ENCODE measurements around the gene PAK2.

The PAK2 gene

GRCh38 chr3:196756732-196757131 is 17.1 kb downstream of the PAK2 start:
- peaks cover 14 to 22% of the 10 kb centered on the region in 2 donors for H3K9me3 Mint-ChIP-seq
- H3K27me3 Mint-ChIP-seq: no peaks in the 10 kb centered on the region
- peaks cover 65% of the 10 kb centered on the region for H3K4me1 Mint-ChIP-seq
- DNase-seq: no peak
- peak overlapping the region; percentile 9 to 31 for H3K27ac Mint-ChIP-seq
- ATAC-seq: no peak
- peak overlapping the region in 1 of 2 donors; percentile 16 for H3K4me3 Mint-ChIP-seq

DNA sequence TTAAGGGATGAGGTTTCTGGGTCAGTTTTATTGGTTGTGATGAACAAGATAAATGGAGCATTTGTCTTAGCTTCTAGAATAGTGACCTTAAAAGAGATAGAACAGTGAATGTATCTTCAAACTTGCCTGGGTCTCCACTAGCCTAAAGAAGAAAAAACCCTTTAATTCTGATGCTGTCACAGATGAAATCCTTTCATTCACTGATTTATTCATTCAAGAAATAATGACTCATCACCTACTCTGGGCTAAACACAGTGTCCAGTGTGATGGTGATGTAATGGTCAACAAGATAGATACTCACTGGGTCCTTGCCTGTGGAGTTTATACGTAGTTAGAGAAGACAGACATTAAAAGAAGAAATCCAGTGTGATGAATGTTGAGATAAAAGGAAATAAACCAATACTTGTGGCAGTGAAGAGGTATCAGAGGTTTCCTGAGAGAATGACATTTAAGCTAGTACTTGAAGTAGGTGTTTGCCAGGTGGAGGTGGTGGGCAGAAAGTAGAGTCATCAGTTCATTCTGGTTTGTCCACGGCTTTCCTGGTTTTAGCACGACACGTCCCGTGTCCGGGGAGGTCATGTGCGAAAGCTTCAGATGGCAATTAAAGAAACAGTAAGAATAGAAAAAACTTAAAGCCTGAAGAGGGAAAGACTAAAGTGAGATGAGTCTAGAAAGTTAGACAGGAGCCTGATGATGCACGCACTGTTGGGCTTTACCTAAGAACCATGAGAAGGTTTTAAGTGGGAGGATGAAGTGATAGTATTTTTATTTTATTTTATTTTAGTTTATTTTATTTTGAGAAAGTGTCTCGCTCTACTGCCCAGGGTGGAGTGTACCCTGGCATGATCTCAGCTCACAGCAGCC is 18.5 kb downstream of the PAK2 start:
- peak; percentile 81 for ATAC-seq
- peak overlapping the region in 1 of 2 donors; percentile 46 for H3K4me3 Mint-ChIP-seq
- peaks cover 58% of the 10 kb centered on the region for H3K4me1 Mint-ChIP-seq
- peaks cover 14 to 22% of the 10 kb centered on the region in 2 donors for H3K9me3 Mint-ChIP-seq
- DNase-seq: peak in 1 of 2 donors; percentile 22
- no peaks in the 10 kb centered on the region for H3K27me3 Mint-ChIP-seq
- peak overlapping the region; percentile 70 to 76 for H3K27ac Mint-ChIP-seq

DNA sequence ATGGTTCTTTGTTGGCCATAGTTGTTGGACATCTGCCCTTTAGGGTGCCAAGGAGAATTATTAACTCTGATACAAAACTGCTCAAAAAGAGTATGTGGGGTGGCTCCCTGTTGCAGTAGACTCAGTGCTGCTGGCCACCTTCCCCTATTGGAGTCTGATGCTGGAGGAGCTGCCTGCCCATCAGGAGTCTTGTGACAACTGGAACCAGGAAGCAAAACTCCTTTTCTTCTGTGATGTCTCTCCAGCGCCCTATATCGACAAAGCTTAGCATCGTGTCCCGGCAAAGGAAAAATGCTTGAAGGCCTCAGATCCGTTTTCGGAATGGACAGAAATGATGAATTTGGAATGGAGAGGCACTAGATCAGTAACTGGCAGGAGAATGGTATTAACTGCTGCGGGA is 23.5 kb downstream of the PAK2 start:
- DNase-seq (no peak), ATAC-seq (no peak)
- Mint-ChIP-seq H3K4me3 (no peak overlapping the region), H3K27me3 (no peaks in the 10 kb centered on the region), H3K9me3 (peaks cover 0 to 5% of the 10 kb centered on the region in 2 donors), H3K4me1 (peaks cover 17% of the 10 kb centered on the region), H3K27ac (no peak overlapping the region)

- Mint-ChIP-seq H3K4me1 (peaks cover 9% of the 10 kb centered on the region), H3K4me3 (no peak overlapping the region), H3K27ac (peak overlapping the region in 1 of 2 donors; percentile 48), H3K27me3 (no peaks in the 10 kb centered on the region), H3K9me3 (peaks cover 0 to 4% of the 10 kb centered on the region in 2 donors)
- no peak for DNase-seq
- no peak for ATAC-seq
Measured at GRCh38 chr3:196765454-196765853, 25.8 kb downstream of the PAK2 start.

GRCh38 chr3:196771067-196771466 is 31.4 kb downstream of the PAK2 start:
- no peak overlapping the region for H3K27ac Mint-ChIP-seq
- no peak for DNase-seq
- H3K27me3 Mint-ChIP-seq: no peaks in the 10 kb centered on the region
- no peaks in the 10 kb centered on the region for H3K9me3 Mint-ChIP-seq
- no peak overlapping the region for H3K4me3 Mint-ChIP-seq
- H3K4me1 Mint-ChIP-seq: peaks cover 52% of the 10 kb centered on the region
- ATAC-seq: no peak

DNA sequence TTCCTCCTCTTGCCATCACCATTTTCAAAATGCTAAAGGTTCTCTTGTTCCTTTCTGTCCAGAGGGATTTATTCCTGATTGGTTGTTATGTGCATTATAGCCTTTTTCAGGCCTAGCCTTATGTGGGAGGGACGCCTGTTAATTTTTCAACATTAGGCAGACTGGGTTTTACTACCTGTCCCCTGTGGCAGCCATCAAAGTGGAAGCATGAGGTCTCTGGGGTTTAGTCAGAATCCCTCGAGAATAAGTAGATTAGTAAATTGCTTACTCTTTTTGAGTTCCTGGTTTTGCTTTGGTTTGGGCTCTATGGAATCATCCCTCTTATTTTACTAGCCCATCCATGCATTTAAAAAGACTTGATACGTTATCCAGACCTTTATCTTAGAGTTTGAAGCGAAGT is 32.4 kb downstream of the PAK2 start:
- H3K4me1 Mint-ChIP-seq: peaks cover 57% of the 10 kb centered on the region

DNA sequence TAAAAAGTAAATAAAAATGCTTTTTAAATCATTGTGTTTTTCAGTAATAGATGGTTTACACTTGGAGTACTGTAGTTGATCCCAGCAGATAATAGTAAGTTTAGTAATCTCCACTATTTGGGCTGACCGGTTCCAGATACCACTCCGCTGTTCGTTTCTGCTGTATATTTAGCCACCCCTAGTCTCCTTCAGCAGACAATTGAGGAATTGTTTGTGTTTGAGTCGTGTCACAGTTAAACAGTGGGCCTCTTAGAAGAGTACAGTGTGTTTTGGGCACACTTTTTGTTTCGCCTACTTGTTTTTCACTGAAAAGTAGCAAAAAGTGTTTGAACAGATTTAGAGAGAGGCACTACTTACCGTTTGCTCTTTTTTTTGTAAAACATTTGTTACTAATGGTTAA is 33.2 kb downstream of the PAK2 start:
- H3K27ac Mint-ChIP-seq: peak overlapping the region in 1 of 2 donors; percentile 58

More for the DNA sequence above, 32.4 kb downstream of the PAK2 start:
- no peak for ATAC-seq
- Mint-ChIP-seq H3K27ac (no peak overlapping the region), H3K27me3 (no peaks in the 10 kb centered on the region), H3K9me3 (no peaks in the 10 kb centered on the region), H3K4me3 (no peak overlapping the region)
- DNase-seq: no peak

GRCh38 chr3:196774191-196774820 is 34.6 kb downstream of the PAK2 start:
- Mint-ChIP-seq H3K4me3 (no peak overlapping the region), H3K9me3 (no peaks in the 10 kb centered on the region), H3K4me1 (peaks cover 69% of the 10 kb centered on the region), H3K27ac (no peak overlapping the region), H3K27me3 (no peaks in the 10 kb centered on the region)
- ATAC-seq: no peak
- no peak for DNase-seq

More for the DNA sequence above, 33.2 kb downstream of the PAK2 start:
- Mint-ChIP-seq H3K4me1 (peaks cover 60% of the 10 kb centered on the region), H3K27me3 (no peaks in the 10 kb centered on the region), H3K4me3 (no peak overlapping the region), H3K9me3 (no peaks in the 10 kb centered on the region)
- ATAC-seq: no peak
- no peak for DNase-seq

- ATAC-seq: no peak
- H3K4me3 Mint-ChIP-seq: no peak overlapping the region
Measured at GRCh38 chr3:196774848-196775422, 35.3 kb downstream of the PAK2 start.

GRCh38 chr3:196775938-196776337 is 36.3 kb downstream of the PAK2 start:
- Mint-ChIP-seq H3K4me1 (peaks cover 71% of the 10 kb centered on the region), H3K9me3 (peaks cover 7 to 10% of the 10 kb centered on the region in 2 donors), H3K4me3 (no peak overlapping the region), H3K27me3 (no peaks in the 10 kb centered on the region), H3K27ac (no peak overlapping the region)
- ATAC-seq (no peak), DNase-seq (no peak)

More at GRCh38 chr3:196774848-196775422, 35.3 kb downstream of the PAK2 start:
- peaks cover 3 to 5% of the 10 kb centered on the region in 2 donors for H3K9me3 Mint-ChIP-seq
- peaks cover 73% of the 10 kb centered on the region for H3K4me1 Mint-ChIP-seq
- no peaks in the 10 kb centered on the region for H3K27me3 Mint-ChIP-seq
- no peak for DNase-seq
- H3K27ac Mint-ChIP-seq: no peak overlapping the region

GRCh38 chr3:196777836-196778235 is 38.2 kb downstream of the PAK2 start:
- Mint-ChIP-seq H3K27me3 (no peaks in the 10 kb centered on the region), H3K4me1 (peaks cover 52% of the 10 kb centered on the region), H3K4me3 (no peak overlapping the region), H3K27ac (no peak overlapping the region), H3K9me3 (peaks cover 7 to 10% of the 10 kb centered on the region in 2 donors)
- no peak for ATAC-seq
- no peak for DNase-seq

DNA sequence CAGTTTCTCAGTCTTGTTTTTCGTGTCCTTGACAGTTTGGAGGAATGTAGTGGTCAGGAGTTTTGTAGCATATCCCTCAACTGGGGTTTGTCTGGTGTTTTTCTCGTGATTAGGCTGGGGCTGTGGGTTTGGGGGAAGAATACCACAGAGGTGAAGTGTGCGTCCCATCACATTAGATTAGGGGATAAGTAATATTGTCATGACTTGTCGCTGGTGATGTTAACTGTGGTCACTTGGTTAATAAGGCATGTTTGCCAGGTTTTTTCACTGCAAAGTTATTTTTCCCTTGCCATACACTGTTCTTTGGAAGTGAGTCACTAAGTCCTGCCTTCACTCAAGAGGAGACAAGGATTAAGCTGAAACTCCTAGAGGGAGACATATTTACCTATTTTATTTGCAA is 39.1 kb downstream of the PAK2 start:
- H3K27ac Mint-ChIP-seq: no peak overlapping the region
- peaks cover 43% of the 10 kb centered on the region for H3K4me1 Mint-ChIP-seq
- H3K27me3 Mint-ChIP-seq: no peaks in the 10 kb centered on the region
- ATAC-seq: no peak
- H3K9me3 Mint-ChIP-seq: peaks cover 7 to 10% of the 10 kb centered on the region in 2 donors
- H3K4me3 Mint-ChIP-seq: no peak overlapping the region
- DNase-seq: no peak

GRCh38 chr3:196782511-196782910 is 42.9 kb downstream of the PAK2 start:
- ATAC-seq (no peak), DNase-seq (no peak)
- H3K27me3 Mint-ChIP-seq: no peaks in the 10 kb centered on the region
- H3K4me3 Mint-ChIP-seq: no peak overlapping the region
- H3K4me1 Mint-ChIP-seq: peaks cover 38% of the 10 kb centered on the region
- peaks cover 7 to 17% of the 10 kb centered on the region in 2 donors for H3K9me3 Mint-ChIP-seq
- peak overlapping the region; percentile 26 to 67 for H3K27ac Mint-ChIP-seq

- Mint-ChIP-seq H3K4me3 (no peak overlapping the region), H3K27ac (no peak overlapping the region)
Measured at GRCh38 chr3:196788528-196788927, 48.9 kb downstream of the PAK2 start.

GRCh38 chr3:196789885-196790359 is 50.3 kb downstream of the PAK2 start:
- ATAC-seq (no peak), DNase-seq (no peak)
- H3K27ac Mint-ChIP-seq: no peak overlapping the region
- no peaks in the 10 kb centered on the region for H3K27me3 Mint-ChIP-seq
- H3K4me1 Mint-ChIP-seq: peaks cover 38% of the 10 kb centered on the region
- H3K4me3 Mint-ChIP-seq: no peak overlapping the region
- H3K9me3 Mint-ChIP-seq: peaks cover 11 to 19% of the 10 kb centered on the region in 2 donors

More at GRCh38 chr3:196788528-196788927, 48.9 kb downstream of the PAK2 start:
- DNase-seq (no peak), ATAC-seq (no peak)
- H3K9me3 Mint-ChIP-seq: peaks cover 4 to 10% of the 10 kb centered on the region in 2 donors
- peaks cover 38% of the 10 kb centered on the region for H3K4me1 Mint-ChIP-seq
- H3K27me3 Mint-ChIP-seq: no peaks in the 10 kb centered on the region

Measured in stimulated activated naive CD8-positive, alpha-beta T cell treated with anti-CD3 and anti-CD28 coated beads, Interleukin-15, amount 100 ng/mL, for 72 hours (primary cell).